Body of pancreas (tissue), 4 donors: ENCODE measurements around the gene FAM9A.
"Not testable (repeated sequence)": the region's sequence is repeated elsewhere in the genome, so short reads cannot be mapped to it uniquely, and the experiment has no call there.

ENCODE experiments used
- POLR2A ChIP-seq, 3 donors: fragments of 450-650 bp; IDR thresholded peaks; one replicate each; pipeline ENCODE4 v1.6.1; 2016; ENCODE audit warnings: antibody characterized with exemption in 3 of 3, mild to moderate bottlenecking in 2 of 3
- TF ChIP-seq, protein P1 (sequence below), 7 experiments: fragments of 450-650 bp in 4 of 7; fragments of 200-600 bp in 3 of 7; sonication (generic) in 3 of 7; IDR thresholded peaks; one replicate each; pipeline ENCODE4 v1.5.1; 2016 to 2019; ENCODE audit warnings: antibody characterized with exemption in 7 of 7

- TF ChIP-seq POLR2A (IDR thresholded peaks at IDR 0.05): not testable (repeated sequence)
- TF ChIP-seq, protein P1, sequence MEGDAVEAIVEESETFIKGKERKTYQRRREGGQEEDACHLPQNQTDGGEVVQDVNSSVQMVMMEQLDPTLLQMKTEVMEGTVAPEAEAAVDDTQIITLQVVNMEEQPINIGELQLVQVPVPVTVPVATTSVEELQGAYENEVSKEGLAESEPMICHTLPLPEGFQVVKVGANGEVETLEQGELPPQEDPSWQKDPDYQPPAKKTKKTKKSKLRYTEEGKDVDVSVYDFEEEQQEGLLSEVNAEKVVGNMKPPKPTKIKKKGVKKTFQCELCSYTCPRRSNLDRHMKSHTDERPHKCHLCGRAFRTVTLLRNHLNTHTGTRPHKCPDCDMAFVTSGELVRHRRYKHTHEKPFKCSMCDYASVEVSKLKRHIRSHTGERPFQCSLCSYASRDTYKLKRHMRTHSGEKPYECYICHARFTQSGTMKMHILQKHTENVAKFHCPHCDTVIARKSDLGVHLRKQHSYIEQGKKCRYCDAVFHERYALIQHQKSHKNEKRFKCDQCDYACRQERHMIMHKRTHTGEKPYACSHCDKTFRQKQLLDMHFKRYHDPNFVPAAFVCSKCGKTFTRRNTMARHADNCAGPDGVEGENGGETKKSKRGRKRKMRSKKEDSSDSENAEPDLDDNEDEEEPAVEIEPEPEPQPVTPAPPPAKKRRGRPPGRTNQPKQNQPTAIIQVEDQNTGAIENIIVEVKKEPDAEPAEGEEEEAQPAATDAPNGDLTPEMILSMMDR (IDR thresholded peaks at IDR 0.05): not testable (repeated sequence)
Measured at GRCh38 chrX:8757609-8758389, 43.4 kb downstream of the FAM9A start.
